GM12878 (cell line): ENCODE data around the gene MED1. TPM values are rescaled to one million over a fixed set of nuclear protein-coding genes. Genes with fewer than 3 reads are reported as not detected.

Experiments
- ASH2L ChIP-seq: fragments of 300-600, 200-600 bp; sonication (generic); IDR thresholded peaks from 2 replicates; pipeline ENCODE4 v1.6.1; 2017; ENCODE audit warnings: low read depth, mild to moderate bottlenecking, borderline replicate concordance
- CBFB ChIP-seq: IDR thresholded peaks from 2 replicates; pipeline ENCODE4 v1.6.1; 2016; ENCODE audit warnings: antibody characterized with exemption, low read depth
- CUX1 ChIP-seq: IDR thresholded peaks from 2 replicates; pipeline ENCODE4 v1.6.1; 2012; ENCODE audit warnings: improper control_type of control experiment, low read depth, low read length; ENCODE audit not compliant: insufficient replicate concordance
- E2F4 ChIP-seq: IDR thresholded peaks from 2 replicates; pipeline ENCODE4 v1.6.1; 2012; ENCODE audit warnings: low read depth, low read length, improper control_type of control experiment
- FOXM1 ChIP-seq: IDR thresholded peaks from 2 replicates; pipeline ENCODE4 v1.6.1; 2012; ENCODE audit warnings: low read depth, mild to moderate bottlenecking, inconsistent platforms, low read length, moderate library complexity
- JUNB ChIP-seq: IDR thresholded peaks from 2 replicates; pipeline ENCODE4 v1.6.1; 2016; ENCODE audit warnings: antibody characterized with exemption, mild to moderate bottlenecking
- MAX ChIP-seq: IDR thresholded peaks from 2 replicates; pipeline ENCODE4 v1.6.1; 2012; ENCODE audit warnings: low read depth, low read length, improper control_type of control experiment
- MTA3 ChIP-seq: IDR thresholded peaks from 2 replicates; pipeline ENCODE4 v1.6.1; 2012; ENCODE audit warnings: low read length, inconsistent platforms, borderline replicate concordance
- NKRF ChIP-seq: fragments of 450-650 bp; conservative IDR thresholded peaks from 2 replicates; pipeline ENCODE4 v1.6.1; 2017; ENCODE audit warnings: mild to moderate bottlenecking, moderate library complexity
- NR2C1 ChIP-seq: fragments of 450-650 bp; IDR thresholded peaks from 2 replicates; pipeline ENCODE4 v1.6.1; 2017; ENCODE audit warnings: antibody characterized with exemption, mild to moderate bottlenecking, moderate library complexity
- PKNOX1 ChIP-seq: fragments of 450-650 bp; IDR thresholded peaks from 2 replicates; pipeline ENCODE4 v1.6.1; 2016; ENCODE audit warnings: mild to moderate bottlenecking
- ZNF207 ChIP-seq: fragments of 450-650 bp; IDR thresholded peaks from 2 replicates; pipeline ENCODE4 v1.6.1; 2014; ENCODE audit warnings: antibody characterized with exemption, mild to moderate bottlenecking, borderline replicate concordance
- polyA plus RNA-seq, 11 experiments: library from polyadenylated mRNA; depleted of rRNA in 4 of 11; unstranded in 6 of 11; stranded (reverse) in 5 of 11; fragments of >200 nt; fragmentation: Nextera tagmentation in 4 of 11; fragmentation: Illumina TruSeq in 1 of 11; extraction: Ambion mirVana in 4 of 11; extraction: Trizol in 1 of 11; gene quantifications; 1 replicate in 1 of 11; 2 replicates in 10 of 11; pipeline versions ENCODE4 v1.2.1 to v1.2.3, GENCODE V29; 2011 to 2016; ENCODE audit warnings: inconsistent platforms in 2 of 11, missing spikeins in 2 of 11, low read depth in 1 of 11
- total RNA-seq, 4 experiments: library from RNA; depleted of rRNA in 3 of 4; stranded (reverse); fragments of >200 nt in 3 of 4; fragmentation: Illumina TruSeq in 1 of 4; extraction: Trizol in 1 of 4; gene quantifications; 2 replicates each; pipeline versions ENCODE4 v1.2.1 to v1.2.3, GENCODE V29; 2013 to 2021
- TF ChIP-seq, protein P1 (sequence below), 3 experiments: IDR thresholded peaks in 2 of 3; conservative IDR thresholded peaks in 1 of 3; 2 replicates each; pipeline ENCODE4 v1.5.1; 2011; ENCODE audit warnings: low read depth in 3 of 3, low read length in 3 of 3, mild to moderate bottlenecking in 3 of 3, control low read depth in 2 of 3, moderate library complexity in 2 of 3, inconsistent platforms in 1 of 3, mixed read lengths in 1 of 3; ENCODE audit not compliant: control insufficient read depth in 2 of 3, insufficient read depth in 1 of 3; ENCODE audit errors: extremely low read depth in 1 of 3
- TF ChIP-seq, protein P2 (sequence below): fragments of 450-650 bp; IDR thresholded peaks from 2 replicates; pipeline ENCODE4 v1.6.1; 2017; ENCODE audit warnings: mild to moderate bottlenecking

MED1 gene
- total and polyA plus RNA-seq, 10 of the 15 experiments (the other 5 are each of a cell fraction or from before 2014, with no cell fraction given), result 8.7 to 50.1 (median 30.1) TPM

DNA sequence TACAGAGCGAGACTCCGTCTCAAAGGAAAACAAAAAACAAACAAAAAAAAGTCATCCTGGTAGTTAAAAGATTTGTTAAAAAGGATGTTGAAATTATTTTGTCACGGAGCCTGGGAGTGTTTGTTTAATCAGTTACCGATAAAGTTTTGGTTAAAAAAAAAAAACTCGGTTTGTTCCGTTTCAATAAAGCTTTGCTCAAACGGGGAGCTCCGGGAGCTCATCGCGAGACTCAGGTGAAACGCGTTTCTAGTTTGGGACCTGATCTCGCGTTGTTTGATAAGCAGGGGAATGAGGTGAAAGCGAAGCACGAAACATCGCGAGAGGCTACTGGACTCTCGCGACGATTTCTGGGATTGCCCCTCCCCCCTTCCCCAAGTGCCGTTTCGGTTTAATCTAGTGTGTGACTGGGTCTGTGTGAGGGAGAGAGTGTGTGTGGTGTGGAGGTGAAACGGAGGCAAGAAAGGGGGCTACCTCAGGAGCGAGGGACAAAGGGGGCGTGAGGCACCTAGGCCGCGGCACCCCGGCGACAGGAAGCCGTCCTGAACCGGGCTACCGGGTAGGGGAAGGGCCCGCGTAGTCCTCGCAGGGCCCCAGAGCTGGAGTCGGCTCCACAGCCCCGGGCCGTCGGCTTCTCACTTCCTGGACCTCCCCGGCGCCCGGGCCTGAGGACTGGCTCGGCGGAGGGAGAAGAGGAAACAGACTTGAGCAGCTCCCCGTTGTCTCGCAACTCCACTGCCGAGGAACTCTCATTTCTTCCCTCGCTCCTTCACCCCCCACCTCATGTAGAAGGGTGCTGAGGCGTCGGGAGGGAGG is 10.3 kb upstream of the MED1 start, which contains the start of gene CDK12 (continued):
- peak; percentile 91 for TF ChIP-seq PKNOX1
- TF ChIP-seq CBFB, result peak; percentile 100
- TF ChIP-seq JUNB, result peak; percentile 32; the same call in 1 of the 2 replicates
- TF ChIP-seq E2F4, result no peak
- TF ChIP-seq, protein P1, sequence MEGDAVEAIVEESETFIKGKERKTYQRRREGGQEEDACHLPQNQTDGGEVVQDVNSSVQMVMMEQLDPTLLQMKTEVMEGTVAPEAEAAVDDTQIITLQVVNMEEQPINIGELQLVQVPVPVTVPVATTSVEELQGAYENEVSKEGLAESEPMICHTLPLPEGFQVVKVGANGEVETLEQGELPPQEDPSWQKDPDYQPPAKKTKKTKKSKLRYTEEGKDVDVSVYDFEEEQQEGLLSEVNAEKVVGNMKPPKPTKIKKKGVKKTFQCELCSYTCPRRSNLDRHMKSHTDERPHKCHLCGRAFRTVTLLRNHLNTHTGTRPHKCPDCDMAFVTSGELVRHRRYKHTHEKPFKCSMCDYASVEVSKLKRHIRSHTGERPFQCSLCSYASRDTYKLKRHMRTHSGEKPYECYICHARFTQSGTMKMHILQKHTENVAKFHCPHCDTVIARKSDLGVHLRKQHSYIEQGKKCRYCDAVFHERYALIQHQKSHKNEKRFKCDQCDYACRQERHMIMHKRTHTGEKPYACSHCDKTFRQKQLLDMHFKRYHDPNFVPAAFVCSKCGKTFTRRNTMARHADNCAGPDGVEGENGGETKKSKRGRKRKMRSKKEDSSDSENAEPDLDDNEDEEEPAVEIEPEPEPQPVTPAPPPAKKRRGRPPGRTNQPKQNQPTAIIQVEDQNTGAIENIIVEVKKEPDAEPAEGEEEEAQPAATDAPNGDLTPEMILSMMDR (IDR thresholded peaks at IDR 0.05 in 2 of 3, conservative IDR thresholded peaks at IDR 0.05 in 1 of 3; ENCODE audit: control insufficient read depth in 2 of 3, extremely low read depth in 1 of 3, insufficient read depth in 1 of 3, low read depth in 3 of 3, low read length in 3 of 3), result no peak; a peak in 1 of 6 replicates
- TF ChIP-seq NKRF, result peak; percentile 87
- peak; percentile 65 for TF ChIP-seq FOXM1
- peak; percentile 80; the same call in 1 of the 2 replicates for TF ChIP-seq MAX
- TF ChIP-seq MTA3, result no peak
- peak; percentile 51 for TF ChIP-seq NR2C1
- TF ChIP-seq ZNF207, result peak; percentile 99
- TF ChIP-seq, protein P2, sequence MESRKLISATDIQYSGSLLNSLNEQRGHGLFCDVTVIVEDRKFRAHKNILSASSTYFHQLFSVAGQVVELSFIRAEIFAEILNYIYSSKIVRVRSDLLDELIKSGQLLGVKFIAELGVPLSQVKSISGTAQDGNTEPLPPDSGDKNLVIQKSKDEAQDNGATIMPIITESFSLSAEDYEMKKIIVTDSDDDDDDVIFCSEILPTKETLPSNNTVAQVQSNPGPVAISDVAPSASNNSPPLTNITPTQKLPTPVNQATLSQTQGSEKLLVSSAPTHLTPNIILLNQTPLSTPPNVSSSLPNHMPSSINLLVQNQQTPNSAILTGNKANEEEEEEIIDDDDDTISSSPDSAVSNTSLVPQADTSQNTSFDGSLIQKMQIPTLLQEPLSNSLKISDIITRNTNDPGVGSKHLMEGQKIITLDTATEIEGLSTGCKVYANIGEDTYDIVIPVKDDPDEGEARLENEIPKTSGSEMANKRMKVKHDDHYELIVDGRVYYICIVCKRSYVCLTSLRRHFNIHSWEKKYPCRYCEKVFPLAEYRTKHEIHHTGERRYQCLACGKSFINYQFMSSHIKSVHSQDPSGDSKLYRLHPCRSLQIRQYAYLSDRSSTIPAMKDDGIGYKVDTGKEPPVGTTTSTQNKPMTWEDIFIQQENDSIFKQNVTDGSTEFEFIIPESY, result peak; percentile 80; the same call in 1 of the 2 replicates
- TF ChIP-seq CUX1, result no peak
- no peak; the same call in 1 of the 2 replicates for TF ChIP-seq ASH2L
